Muscle of leg (tissue), 11 donors: ENCODE measurements around the gene TSPEAR. TPM values are rescaled to one million over a fixed set of nuclear protein-coding genes. Genes with fewer than 3 reads are reported as not detected.
"Not testable (repeated sequence)": the region's sequence is repeated elsewhere in the genome, so short reads cannot be mapped to it uniquely, and the experiment has no call there.

Source experiments
- DNase-seq: peaks from one replicate; pipeline ENCODE4 v3.0.0; 2013
- H3K27ac ChIP-seq: one replicate; pipeline ENCODE4 v1.5.1; 2013; ENCODE audit warnings: mild to moderate bottlenecking, low read length, control low read depth
- H3K27me3 ChIP-seq: one replicate; pipeline ENCODE4 v1.6.1; 2013; ENCODE audit warnings: low read length; ENCODE audit not compliant: control insufficient read depth, insufficient read depth
- H3K36me3 ChIP-seq: one replicate; pipeline ENCODE4 v1.6.1; 2013; ENCODE audit warnings: low read length; ENCODE audit not compliant: control insufficient read depth, insufficient read depth
- H3K4me1 ChIP-seq: one replicate; pipeline ENCODE4 v1.6.1; 2013; ENCODE audit warnings: low read length; ENCODE audit not compliant: control insufficient read depth, insufficient read depth
- H3K4me3 ChIP-seq: one replicate; pipeline ENCODE4 v1.5.1; 2013; ENCODE audit warnings: low read length, control low read depth
- H3K9me3 ChIP-seq: replicated peaks from 2 replicates; pipeline ENCODE4 v1.6.1; 2013; ENCODE audit warnings: low read depth, low read length; ENCODE audit not compliant: control insufficient read depth
- WGBS: methylation state at CpG from one replicate; pipeline ENCODE4 v1.1.5; 2013; ENCODE audit warnings: missing lambda C conversion rate; ENCODE audit not compliant: insufficient coverage; 5-methylcytosine and 5-hydroxymethylcytosine counted together
- polyA plus RNA-seq, 8 donors: library from polyadenylated mRNA; unstranded; fragments of 120-200 nt; gene quantifications; one replicate each; pipeline versions ENCODE4 v1.2.1 to v1.2.3, GENCODE V29; 2013; ENCODE audit warnings: inconsistent platforms in 1 of 8, low replicate concordance in 1 of 8; ENCODE audit not compliant: insufficient read length in 8 of 8, insufficient read depth in 1 of 8
- total RNA-seq: library from RNA; stranded (reverse); fragments of 120-200 nt; gene quantifications from one replicate; pipeline ENCODE4 v1.2.4, GENCODE V29; 2013

Gene TSPEAR
- total and polyA plus RNA-seq, 9 donors = 0.04 to 1.5 (median 0.10) TPM; not detected in 2

DNA sequence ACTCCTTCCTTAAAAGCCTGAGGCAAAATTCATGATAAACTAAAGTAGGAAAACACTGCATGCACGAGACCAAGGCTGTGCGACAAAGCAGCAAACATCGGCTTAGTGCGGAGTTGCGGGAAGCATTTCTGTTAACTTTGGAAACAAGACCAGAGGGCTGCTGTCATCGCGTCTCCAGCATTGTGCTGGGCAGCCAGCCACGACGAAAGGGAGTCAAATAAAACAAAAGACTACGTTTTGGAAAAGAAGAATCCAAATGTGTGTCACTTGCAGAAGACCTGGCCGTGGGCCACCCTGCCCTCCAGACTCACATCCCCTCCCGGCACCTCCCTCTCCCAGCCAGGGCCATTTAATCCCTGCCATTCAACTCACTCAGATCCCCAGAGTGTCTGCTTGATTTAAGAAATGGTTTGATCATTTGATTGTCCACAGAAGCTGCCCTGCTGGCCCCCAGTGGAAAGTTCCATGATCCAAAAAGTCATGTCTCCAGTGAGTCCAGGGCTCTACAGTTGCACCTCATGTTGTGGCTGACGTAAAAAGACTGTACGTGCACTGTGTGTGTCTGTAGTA is 67.5 kb downstream of the TSPEAR start:
- Histone ChIP-seq H3K27me3 (no peaks in the 10 kb centered on the region), H3K4me1 (peaks cover 2% of the 10 kb centered on the region), H3K27ac (no peak overlapping the region), H3K9me3 (peaks cover 9% of the 10 kb centered on the region), H3K4me3 (no peak overlapping the region), H3K36me3 (no peaks in the 10 kb centered on the region)
- DNase-seq = no peak
- 85% methylated on average over 12 of the region's 14 CpGs for WGBS

DNA sequence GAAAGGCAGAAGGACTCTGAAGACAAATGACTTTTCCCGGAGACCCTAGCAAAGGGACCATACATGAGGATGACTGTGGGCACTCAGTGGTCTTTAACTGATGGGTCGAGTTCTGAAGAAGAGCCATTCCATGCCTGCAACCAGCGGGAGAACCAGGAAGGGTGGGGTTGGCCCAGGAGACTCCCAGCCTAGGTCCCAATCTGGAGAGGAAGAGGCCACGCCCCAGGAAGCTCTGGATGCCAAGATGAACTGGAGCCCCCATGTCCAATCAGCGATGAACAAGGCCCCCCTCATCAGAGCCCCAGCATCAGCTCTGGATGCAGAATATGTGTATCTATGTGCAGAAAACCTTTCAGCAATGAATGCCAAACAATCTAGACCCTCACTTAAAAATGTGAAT is 70.6 kb downstream of the TSPEAR start:
- Histone ChIP-seq H3K27ac (no peak overlapping the region), H3K9me3 (peaks cover 9% of the 10 kb centered on the region), H3K4me1 (peaks cover 2% of the 10 kb centered on the region), H3K4me3 (no peak overlapping the region), H3K36me3 (no peaks in the 10 kb centered on the region), H3K27me3 (no peaks in the 10 kb centered on the region)
- no peak for DNase-seq
- 88% methylated on average over 3 of the region's 5 CpGs for WGBS

DNA sequence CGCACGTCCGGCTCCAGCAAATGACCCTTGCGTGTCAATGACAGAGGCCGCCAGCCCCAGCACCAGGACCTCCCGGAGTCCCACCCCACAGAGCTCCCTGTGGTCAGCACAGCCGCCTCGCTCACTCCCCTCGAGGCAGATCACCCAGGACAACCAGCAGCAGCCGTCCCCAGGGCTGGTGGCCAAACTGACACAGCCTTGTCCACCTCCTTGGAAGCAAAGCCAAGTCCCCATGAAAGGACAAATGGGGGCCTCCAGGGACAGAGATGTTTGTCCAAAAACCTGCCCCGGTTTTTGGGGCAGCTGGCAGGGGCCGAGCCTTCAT is 72.1 kb downstream of the TSPEAR start:
- DNase-seq = no peak
- 79% methylated on average over 12 of the region's 12 CpGs for WGBS
- Histone ChIP-seq H3K4me1 (peaks cover 2% of the 10 kb centered on the region), H3K27ac (no peak overlapping the region), H3K36me3 (no peaks in the 10 kb centered on the region), H3K9me3 (peaks cover 7% of the 10 kb centered on the region), H3K4me3 (no peak overlapping the region), H3K27me3 (no peaks in the 10 kb centered on the region)

DNA sequence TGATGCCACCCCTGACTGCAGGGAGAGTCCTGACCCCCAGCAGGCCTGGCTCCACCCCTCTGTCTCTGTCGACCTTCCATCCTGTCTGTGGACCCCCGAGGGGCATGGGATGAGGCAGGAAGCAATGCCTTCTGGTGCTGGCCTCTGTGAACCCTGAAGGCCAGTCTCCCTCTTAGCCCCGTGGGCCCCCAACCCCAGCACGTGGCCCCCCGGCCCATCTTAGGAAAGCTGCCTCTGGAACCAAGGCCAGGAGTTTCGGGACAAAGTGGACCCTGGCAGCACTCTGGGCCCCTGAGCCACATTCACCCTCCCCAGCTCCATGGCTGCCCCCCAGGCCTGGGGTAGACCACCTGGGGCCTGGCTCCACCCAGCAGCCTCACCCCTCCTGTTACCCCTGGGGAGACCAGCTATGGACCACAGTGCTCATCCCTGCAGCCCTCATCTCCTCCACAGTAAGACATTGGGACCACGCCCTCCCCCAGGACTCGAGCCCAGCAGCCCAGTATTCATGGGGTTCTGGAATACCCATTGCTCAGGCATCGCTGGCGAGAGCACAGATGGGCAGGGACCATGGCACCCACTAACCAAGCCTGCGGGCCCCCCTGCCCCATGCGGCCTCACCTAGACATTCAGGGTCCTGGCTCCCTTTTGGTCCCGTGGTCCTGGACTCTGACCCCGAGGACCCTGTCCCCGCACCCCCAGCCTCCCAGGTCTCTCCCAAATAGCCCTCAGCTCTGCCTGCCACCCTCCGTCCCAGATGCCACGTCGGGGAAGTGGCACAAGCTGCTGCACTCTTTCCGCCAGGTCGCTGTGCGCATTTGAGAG is 72.7 kb downstream of the TSPEAR start:
- 89% methylated on average over 13 of the region's 21 CpGs for WGBS
- not testable (repeated sequence) for H3K36me3 ChIP-seq, H3K9me3 ChIP-seq, H3K4me3 ChIP-seq, DNase-seq, H3K27ac ChIP-seq, H3K4me1 ChIP-seq, H3K27me3 ChIP-seq

DNA sequence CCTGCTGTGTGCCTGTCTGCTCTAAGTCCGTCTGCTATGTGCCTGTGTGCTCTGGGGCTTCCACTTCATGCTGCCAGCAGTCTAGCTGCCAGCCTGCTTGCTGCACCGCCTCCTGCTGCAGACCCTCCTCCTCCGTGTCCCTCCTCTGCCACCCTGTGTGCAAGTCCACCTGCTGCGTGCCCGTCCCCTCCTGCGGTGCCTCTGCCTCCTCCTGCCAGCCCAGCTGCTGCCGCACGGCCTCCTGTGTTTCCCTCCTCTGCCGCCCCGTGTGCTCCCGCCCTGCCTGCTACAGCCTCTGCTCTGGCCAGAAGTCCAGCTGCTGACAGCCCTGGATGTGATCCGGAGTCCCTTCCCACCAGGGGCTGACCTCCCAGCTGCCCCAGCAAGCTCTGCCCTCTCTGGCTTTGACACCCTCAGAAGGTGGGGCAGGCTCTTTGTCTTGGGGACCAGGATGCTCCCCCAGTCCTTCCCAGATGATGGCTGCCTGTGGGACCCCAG is 73.5 kb downstream of the TSPEAR start:
- not testable (repeated sequence) for H3K36me3 ChIP-seq, H3K27me3 ChIP-seq, H3K4me1 ChIP-seq, H3K9me3 ChIP-seq, H3K4me3 ChIP-seq, DNase-seq, H3K27ac ChIP-seq
- WGBS = 57% methylated on average over 3 of the region's 12 CpGs

DNA sequence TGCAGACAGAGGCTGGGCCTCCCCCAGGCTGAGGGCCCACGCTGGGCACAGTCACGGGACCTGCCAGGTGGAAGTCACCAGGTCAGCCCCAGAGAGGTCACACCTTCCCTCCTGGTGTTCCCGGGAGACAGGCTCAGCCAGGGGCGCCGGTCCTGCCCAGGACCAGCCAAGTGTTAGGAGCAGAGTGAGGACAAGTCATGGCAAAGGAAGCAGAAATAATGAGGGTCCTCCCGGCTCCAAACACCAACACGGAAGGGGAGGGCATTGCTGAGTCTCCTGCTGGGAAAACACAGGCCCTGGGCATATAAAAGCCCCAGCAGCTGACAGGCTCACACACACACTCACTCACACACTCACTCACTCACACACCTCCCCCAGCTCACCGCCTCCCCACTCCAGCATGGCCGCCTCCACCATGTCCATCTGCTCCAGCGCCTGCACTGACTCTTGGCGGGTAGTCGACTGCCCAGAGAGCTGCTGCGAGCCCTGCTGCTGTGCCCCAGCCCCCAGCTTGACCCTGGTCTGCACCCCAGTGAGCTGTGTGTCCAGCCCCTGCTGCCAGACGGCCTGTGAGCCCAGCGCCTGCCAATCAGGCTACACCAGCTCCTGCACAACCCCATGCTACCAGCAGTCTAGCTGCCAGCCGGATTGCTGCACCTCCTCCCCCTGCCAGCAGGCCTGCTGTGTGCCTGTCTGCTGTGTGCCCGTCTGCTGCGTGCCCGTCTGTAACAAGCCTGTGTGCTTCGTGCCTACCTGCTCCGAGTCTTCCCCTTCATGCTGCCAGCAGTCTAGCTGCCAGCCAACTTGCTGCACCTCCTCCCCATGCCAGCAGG is 74.1 kb downstream of the TSPEAR start, which contains the start of gene KRTAP10-10:
KRTAP10-10 (plus strand) TSS at position 339 of the 833 bp plus-strand sequence; CDS start at position 401, 62 bp downstream.
- no peak within 1 kb of the TSS for H3K4me3 ChIP-seq
- H3K27ac ChIP-seq = no peak within 1 kb of the TSS
- no peak for DNase-seq
- WGBS = 61% methylated on average over 15 of the region's 21 CpGs
- peaks cover 2% of the 10 kb centered on the region for H3K4me1 ChIP-seq
- peaks cover 2% of the 10 kb centered on the region for H3K9me3 ChIP-seq
- no peaks in the 10 kb centered on the region for H3K36me3 ChIP-seq
- H3K27me3 ChIP-seq = no peaks in the 10 kb centered on the region

DNA sequence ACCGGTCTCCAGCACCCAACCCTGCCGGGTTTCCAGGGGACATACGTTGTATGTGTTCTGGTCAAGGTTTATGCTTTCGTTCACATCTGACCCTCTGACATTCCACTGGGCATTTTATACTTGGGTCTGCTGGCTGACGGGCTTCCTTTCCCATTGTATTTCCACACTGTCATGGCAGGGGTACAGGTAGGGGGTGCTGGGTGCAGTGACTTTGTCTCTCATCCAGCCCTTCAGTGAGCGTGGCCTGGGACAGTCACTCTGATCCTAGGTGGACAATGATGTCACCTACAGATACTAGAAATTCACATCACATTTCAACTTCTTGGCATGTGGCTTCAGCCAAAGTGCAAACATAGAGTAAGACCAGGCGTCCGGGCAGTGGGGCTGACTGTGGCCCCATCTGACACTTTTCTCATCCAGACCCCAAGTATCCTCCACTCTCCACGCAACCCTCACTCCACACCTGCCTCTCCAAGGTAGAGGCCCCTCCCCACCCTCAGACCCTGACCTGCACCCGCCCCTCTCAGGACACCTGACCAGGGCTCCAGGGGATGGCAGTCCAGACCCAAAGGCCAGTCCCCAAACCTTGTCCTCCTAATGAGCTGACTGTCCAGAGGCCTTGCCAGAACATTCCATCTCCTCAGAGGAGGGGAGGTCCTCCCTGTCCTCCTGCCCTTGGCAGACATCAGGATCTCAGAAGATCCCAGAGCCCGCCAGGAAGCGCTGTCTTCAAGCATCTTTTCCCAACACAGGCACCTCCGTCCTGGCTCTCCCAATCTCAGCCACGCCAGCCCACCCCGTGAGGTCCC is 75.0 kb downstream of the TSPEAR start:
- 72% methylated on average over 13 of the region's 15 CpGs for WGBS
- Histone ChIP-seq H3K9me3 (peaks cover 6% of the 10 kb centered on the region), H3K27me3 (no peaks in the 10 kb centered on the region), H3K4me3 (no peak overlapping the region), H3K4me1 (peaks cover 2% of the 10 kb centered on the region), H3K27ac (no peak overlapping the region), H3K36me3 (no peaks in the 10 kb centered on the region)
- DNase-seq = no peak

DNA sequence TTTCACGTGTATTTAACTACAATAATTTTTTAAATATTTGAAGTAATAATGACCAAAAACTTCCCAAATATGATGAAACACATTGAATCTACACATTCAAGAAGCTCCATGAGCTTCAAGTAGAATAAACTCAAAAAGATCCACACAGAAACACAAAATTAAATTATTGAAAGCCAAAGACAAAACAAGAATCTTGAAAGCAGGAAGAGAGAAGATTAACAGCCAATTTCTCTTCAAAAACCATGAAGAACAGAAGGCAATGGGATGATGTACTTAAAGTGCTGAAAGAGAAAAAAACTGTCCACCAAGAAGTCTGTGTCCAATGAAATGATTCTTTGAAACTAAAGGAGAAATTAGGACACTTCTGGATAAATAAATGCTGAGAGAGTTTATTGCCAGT is 79.3 kb downstream of the TSPEAR start:
- no CpG with 5 or more reads among the region's 1 CpG for WGBS
- Histone ChIP-seq H3K36me3 (no peaks in the 10 kb centered on the region), H3K27ac (no peak overlapping the region), H3K4me3 (no peak overlapping the region), H3K27me3 (peaks cover 6% of the 10 kb centered on the region), H3K9me3 (peaks cover 7% of the 10 kb centered on the region), H3K4me1 (peaks cover 3% of the 10 kb centered on the region)
- no peak for DNase-seq

DNA sequence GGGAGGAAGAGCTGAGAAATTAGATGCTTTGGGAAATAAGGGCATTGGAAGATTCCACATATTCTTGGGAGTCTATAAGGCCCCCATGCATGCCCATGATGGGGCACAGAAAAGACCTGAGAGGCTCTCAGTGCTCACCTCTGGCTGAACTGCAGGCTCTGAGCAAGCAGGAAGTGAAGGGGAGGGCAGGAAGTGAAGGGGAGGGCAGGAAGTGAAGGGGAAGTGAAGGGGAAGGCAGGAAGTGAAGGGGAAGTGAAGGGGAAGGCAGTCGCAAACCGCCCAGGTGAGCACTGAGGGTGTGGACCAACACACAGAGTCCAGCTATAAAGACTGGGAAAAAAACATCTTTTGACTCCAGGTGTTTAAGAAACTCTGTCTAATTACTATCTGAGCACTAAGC is 80.9 kb downstream of the TSPEAR start:
- Histone ChIP-seq H3K4me1 (peaks cover 3% of the 10 kb centered on the region), H3K9me3 (peaks cover 7% of the 10 kb centered on the region), H3K4me3 (no peak overlapping the region), H3K36me3 (no peaks in the 10 kb centered on the region), H3K27me3 (peaks cover 6% of the 10 kb centered on the region), H3K27ac (no peak overlapping the region)
- WGBS = 76% methylated on average over 2 of the region's 2 CpGs
- no peak for DNase-seq
